Measurements from ENCODE around the gene CDK10.
"Not testable (repeated sequence)": the region's sequence is repeated elsewhere in the genome, so short reads cannot be mapped to it uniquely, and the experiment has no call there.

Gene CDK10

DNA sequence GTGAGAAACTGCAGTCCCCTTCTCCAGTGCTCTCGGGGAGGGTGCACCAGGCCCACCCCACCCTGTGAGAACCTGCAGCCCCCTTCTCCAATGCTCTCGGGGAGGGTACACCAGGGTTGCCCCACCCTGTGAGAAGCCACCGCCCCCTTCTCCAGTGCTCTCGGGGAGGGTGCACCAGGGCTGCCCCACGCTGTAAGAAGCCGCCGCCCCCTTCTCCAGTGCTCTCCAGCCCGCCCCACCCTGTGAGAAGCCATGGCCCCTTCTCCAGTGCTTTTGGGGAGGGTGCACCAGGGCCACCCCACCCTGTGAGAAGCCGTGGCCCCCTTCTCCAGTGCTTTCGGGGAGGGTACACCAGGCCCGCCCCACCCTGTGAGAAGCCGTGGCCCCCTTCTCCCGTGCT lies 16.7 kb upstream of the CDK10 start:
- no peak for DNase-seq

DNA sequence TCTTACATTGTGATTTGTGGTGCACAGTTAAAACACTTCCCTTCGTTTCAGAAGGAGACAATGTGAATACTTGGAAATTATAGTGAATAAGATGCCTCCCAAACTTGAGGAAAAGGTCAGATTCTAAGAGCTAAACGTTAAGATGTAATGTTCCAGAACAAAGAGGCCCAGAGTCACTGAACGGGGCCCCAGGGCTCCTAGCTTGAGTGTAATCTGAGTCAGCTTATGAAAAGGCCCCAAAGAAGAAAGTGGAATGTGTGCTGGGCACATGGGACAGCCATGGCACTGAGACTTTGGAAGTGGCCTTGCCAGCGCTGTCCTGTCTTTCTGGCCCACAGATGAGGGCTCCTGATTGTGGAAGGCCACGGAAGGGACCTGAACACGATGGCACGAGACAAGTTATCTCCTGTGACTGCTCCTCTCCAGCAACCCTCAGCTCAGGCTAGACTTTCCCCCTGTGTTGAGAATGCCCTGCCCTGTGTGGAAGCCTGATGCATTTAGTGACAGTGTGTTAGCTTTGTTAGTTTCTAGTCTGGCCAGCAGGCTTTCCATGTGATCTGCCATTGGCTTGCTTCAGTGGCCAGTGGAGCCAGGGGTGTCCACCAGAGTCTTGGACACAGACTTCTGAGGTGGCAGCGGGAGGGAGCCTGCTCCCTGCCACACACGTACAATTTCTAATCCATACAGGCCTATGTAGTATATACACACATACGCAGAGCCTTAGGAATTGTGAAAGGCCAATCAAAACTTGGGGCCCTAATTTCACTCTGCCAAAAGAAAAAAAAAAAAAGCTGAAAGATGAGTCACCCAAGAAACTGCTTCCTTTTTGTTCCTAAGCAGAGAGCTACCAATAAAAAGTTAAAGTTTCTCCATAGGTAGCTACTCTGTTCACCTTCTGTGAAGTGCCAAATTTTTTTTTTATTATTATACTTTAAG lies 15.7 kb upstream of the CDK10 start:
- no peak for DNase-seq

DNA sequence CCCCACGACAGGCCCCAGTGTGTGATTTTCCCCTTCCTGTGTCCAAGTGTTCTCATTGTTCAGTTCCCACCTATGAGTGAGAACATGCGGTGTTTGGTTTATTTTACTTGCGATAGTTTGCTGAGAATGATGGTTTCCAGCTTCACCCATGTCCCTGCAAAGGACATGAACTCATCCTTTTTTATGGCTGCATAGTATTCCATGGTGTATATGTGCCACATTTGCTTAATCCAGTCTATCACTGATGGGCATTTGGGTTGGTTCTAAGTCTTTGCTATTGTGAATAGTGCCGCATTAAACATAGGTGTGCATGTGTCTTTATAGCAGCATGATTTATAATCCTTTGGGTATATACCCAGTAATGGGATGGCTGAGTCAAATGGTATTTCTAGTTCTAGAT lies 14.9 kb upstream of the CDK10 start:
- not testable (repeated sequence) for DNase-seq

DNA sequence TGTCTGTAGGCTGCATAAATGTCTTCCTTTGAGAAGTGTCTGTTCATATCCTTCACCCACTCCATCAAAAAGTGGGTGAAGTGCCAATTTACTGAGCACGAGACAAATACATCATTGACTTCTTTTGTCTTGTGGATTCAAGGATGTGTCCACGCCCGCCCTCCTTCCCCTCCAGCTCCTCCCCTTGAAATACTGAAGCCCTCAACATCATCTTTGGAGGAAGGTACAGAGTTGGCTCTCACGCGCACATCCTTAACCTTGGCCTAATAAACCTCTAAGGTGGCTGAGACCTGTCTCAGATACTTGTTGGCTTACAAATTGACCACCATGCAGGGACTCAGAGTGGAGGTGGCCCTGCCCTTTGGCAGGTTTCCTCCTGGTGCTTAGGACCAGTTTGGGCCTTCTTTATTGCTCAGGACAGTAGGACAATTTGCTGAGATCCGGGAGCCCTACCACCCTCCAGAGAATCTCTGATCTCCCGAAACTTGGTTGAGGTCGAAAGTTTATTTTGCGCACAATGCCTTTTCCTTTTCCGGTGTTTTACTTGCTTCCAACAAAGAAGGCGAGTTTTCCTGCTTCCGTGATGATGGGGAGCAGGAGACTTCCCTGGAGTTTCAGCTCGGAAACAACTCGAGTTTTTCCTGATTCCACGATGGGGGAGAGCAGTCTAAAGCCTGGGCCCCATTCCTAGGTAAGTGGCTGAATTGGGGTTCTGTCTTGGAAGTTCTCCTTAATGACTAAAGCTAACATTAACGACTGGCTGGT lies 14.1 kb upstream of the CDK10 start:
- no peak for DNase-seq

DNA sequence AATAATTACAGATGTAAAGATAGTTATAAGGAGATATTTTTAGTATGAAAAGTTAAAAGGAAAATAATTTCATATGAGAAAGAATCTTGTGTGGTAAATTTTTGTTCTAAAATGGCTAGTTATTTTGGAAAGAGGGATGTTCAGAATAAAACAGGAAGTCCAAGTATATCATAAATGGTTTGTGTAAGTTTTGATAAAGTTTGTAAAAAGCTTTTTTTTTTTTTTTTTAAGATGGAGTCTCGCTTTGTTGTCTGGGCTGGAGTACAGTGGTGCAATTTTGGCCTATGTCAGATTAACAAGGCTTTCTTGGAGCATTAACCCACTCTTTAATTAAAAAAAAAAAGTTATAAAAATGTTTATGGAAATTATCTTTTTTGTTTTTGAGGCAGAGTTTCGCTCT lies 8.2 kb upstream of the CDK10 start:
- no peak for DNase-seq

DNA sequence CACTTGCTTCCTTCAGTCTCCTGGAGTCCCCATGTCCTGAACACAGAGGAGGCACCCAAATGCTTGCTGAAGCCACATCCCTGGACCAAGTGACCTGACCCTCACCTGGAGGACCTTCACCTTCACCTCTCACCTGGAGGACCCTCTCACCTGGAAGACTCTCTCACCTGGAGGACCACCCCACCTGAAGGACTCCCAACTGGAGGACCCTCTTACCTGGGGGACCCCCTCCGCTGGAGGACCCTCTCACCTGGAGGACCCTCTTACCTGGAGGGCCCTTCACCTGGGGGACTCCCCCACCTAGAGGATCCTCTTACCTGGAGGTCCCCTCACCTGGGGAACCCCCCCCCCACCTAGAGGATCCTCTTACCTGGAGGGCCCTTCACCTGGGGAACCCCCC lies 573 bp upstream of the CDK10 start:
- DNase-seq = no peak

DNA sequence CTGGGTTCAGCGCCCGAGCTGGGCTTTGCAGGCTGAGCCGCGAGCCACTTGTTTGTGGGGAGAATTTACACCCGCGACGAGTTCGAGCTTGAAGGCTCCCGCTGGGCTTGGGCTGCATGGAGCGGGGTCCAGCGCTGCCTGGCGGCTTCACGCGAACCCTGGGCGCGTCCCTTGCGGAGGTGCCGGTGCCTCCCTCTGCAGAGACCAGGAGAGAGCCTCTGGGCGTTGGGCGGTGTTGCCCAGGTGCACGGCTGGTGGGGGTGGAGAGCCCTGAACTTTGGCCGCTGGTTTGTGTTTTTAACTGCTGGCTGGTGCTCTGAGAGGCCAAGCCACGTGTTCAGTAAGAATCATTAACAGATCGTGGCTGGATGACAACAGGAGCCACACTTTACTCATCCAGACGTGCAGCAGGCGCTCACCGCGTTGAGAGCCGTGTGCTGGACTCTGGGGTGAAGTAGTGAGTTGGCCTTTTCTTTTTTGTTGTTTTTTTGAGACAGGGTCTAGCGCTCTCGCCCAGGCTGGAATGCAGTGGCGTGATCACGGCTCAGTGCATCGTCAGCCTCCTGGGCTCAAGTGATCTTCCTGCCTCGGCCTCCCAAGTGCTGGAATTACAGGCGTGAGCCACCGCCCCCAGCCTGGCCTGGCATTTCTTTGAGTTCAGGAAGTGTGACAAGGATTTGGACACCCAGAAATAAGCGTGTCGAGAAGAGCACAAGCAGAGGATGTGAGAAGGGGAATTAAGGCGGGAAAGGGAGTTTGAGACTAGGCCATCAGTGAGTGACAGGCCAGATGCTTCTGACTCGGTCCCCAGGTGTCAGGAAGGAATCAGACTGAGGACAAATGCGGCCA lies 827 bp downstream of the CDK10 start:
- DNase-seq = peak; percentile 27

DNA sequence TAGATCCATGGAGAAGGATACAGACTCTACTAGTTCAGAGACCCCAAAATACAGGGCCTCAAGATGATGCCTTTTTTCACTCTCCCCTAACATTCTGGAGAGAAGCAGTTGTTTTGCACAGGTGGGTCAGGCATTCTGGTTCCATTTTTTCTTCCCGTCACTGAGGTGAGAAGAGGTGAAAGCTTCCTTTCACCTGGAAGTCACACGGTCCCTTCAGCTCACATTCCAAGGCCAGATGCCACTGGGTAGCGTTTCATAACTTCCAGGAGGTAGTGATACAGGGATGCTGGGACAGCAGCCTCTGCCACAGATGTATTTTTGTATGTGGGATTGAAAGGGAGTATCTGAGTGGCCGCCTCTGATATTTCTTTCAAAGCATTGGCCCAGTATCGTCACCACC lies 1.9 kb downstream of the CDK10 start:
- DNase-seq = no peak

DNA sequence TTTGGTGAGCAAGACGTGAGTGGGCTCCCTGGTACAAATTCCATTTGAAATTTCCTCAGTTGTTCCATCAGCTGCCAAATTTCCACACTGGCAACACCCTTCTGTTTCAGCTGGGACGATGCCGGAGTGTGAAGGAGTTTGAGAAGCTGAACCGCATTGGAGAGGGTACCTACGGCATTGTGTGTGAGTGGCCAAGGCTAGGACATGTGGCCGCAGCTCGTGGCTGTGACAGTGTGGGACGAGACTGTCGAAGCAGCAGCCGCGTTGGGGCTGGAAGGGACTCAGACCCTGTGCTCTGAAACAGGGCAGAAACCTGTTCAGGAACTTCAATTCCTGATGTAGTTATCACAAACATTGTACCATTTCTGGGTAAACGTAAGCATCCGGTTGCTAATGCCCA lies 2.7 kb downstream of the CDK10 start:
- no peak for DNase-seq

DNA sequence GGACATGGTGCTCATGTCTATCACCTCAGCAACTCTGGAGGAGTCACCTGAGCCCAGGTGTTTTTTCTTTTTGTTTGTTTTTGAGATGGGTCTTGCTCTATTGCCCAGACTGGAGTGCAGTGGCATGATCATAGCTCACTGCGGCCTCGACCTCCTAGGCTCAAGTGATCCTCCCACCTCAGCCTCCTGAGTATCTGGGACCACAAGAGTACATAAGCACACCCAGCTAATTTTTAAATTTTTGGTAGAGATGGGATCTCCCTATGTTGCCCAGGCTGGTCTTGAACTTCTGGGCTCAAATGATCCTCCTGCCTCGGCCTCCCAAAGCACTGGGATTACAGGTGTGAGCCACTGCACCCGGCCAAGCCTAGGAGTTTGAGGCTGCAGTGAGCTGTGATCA lies 3.1 kb downstream of the CDK10 start:
- not testable (repeated sequence) for DNase-seq

DNA sequence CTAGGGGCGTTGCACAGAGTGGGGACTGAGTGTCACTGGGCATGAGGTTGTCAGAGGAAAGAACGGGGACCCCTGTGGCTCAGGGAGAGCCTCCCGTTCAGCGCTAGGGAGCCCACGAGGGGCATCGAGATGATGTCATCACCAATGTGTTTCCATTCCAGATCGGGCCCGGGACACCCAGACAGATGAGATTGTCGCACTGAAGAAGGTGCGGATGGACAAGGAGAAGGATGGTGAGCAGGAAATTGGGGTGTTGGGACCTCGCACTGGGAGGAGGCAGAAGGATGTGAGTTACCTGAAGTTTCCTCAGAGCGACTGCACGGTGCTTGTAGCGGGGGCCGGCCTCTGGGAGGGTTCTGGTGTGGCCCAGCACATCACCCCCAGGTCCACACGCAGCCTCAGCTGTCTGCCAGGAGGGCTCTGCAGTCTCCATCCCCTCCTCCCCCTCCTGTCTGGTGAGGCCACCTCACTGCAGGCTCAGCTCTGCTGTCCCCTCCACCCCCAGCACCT lies 4.0 kb downstream of the CDK10 start:
- DNase-seq = no peak

DNA sequence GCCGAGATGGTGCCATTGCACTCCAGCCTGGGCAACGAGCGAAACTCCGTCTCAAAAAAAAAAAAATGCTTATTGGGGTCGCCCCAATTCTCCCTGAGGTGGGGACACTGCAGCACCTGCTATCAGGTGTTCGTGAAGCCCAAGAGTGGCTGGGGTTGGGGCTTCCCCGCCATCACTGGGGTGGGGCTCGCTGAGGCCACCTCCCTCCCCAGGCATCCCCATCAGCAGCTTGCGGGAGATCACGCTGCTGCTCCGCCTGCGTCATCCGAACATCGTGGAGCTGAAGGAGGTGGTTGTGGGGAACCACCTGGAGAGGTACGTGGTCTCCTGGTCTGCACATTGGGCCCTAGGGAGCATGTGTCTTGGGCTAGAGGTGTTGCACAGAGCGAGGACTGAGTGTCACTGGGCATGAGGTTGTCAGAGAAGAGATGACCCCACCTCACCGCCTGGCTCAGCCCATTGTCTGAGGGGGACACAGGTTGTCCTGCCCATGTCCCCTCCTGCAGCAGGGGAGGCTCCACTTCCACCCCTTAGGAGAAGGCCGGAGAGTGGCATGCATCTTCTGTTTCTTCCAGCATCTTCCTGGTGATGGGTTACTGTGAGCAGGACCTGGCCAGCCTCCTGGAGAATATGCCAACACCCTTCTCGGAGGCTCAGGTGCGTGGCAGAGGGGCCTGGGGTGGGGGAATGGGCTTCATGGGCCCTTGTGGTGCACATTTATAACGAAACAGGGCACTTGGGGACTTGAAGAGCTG lies 4.9 kb downstream of the CDK10 start:
- DNase-seq = no peak

DNA sequence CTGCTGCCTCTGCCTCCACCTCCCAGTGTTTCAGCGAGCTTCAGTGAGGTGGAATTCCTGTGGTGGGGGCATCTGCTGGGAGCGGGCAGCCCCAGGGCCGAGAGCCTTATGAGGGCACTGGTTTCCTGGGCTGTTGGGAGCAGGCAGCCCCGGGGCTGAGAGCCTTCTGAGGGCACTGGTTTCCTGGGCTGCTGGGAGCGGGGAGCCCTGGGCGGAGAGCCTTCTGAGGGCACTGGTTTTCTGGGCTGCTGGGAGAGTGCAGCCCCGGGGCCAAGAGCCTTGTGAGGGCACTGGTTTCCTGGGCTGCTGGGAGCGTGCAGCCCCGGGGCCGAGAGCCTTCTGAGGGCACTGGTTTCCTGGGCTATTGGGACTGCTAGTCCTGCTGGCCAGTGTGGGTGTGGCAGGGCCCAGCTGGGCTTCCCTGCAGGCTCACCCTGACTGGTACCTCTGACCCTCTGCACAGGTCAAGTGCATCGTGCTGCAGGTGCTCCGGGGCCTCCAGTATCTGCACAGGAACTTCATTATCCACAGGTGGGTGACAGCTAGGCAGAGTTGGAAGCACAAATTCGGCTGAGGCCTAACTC lies 5.6 kb downstream of the CDK10 start:
- DNase-seq = no peak

DNA sequence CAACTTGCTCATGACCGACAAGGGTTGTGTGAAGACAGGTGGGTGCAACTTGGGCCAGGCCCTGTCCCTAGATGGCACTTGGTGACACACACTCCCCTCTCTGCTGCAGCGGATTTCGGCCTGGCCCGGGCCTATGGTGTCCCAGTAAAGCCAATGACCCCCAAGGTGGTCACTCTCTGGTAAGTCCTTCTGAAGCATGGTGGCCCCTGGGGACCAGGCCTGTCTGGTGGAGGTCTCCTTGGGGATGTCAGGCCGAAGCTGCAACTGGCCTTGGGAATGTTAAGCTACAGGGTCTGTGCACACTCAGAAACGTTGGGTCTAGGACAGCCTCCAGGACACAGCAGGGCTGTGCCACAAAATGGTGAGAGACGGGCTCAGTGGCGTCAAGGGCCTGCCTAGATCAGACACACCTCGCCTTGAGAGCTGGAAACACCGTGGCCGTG lies 6.8 kb downstream of the CDK10 start:
- DNase-seq = no peak

DNA sequence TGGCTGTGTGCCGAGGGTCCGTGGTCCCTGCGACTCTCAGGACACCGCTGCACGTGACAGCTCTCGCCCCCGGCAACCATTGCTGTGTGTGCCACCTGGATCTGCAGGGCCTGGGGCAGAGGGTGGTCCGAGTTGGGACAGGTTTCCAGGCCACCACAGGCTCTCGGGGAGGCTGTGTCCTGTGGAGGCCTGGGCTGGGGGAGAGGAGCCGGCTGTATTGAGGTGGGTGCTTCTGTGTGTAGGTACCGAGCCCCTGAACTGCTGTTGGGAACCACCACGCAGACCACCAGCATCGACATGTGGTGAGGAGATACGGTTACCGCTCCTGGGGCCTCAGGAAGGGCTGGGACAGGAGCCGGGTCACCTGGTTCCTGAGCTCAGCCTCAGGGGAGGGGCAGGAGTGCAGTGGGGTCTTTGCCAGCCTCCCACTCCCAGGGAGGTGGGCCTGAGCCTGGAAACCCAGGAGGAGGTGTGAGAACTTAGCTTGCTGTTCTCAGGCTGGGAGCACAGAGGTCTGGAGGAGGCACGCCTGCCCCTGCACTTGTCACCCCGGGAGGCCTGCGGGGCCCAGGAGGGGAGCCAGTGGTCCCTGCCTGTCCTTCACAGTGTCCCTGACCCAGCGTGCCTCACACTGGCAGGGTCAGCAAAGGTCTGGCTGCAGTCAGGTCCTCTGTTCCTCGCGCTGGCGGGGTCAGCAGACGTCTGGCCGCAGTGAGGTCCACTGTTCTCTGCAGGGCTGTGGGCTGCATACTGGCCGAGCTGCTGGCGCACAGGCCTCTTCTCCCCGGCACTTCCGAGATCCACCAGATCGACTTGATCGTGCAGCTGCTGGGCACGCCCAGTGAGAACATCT lies 7.7 kb downstream of the CDK10 start:
- no peak for DNase-seq

DNA sequence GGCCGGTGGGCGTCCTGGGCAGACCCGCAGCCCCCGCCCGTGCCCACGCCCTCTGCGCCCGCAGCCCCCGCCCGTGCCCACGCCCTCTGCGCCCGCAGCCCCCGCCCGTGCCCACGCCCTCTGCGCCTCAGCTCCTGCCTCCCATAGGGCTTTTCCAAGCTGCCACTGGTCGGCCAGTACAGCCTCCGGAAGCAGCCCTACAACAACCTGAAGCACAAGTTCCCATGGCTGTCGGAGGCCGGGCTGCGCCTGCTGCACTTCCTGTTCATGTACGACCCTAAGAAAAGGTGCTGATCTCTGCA lies 8.2 kb downstream of the CDK10 start:
- DNase-seq = not testable (repeated sequence)

DNA sequence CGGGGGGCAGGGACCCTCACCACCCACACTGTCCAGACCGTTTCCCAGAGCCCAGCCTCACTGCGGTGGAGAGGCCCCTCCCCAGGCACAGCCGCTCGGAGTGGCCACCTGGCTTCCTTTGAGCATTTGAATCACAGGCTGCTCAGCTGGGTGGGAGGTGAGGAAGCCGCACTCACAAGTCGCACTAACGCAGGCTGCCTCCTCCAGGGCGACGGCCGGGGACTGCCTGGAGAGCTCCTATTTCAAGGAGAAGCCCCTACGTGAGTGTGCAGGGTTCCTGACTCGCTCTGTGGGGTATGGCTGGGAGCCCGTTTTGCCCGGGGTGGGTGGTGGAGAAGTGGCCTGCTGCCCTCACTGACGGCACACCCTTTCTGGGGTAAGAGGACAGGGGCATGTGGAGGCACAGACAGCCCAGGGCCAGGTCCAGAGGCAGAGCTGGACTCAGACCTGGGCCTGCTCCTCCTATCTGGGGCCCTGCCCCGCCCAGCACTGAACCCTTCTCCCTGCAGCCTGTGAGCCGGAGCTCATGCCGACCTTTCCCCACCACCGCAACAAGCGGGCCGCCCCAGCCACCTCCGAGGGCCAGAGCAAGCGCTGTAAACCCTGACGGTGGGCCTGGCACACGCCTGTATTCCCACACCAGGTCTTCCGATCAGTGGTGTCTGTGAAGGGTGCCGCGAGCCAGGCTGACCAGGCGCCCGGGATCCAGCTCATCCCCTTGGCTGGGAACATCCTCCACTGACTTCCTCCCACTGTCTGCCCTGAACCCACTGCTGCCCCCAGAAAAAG lies 8.8 kb downstream of the CDK10 start:
- no peak for DNase-seq

DNA sequence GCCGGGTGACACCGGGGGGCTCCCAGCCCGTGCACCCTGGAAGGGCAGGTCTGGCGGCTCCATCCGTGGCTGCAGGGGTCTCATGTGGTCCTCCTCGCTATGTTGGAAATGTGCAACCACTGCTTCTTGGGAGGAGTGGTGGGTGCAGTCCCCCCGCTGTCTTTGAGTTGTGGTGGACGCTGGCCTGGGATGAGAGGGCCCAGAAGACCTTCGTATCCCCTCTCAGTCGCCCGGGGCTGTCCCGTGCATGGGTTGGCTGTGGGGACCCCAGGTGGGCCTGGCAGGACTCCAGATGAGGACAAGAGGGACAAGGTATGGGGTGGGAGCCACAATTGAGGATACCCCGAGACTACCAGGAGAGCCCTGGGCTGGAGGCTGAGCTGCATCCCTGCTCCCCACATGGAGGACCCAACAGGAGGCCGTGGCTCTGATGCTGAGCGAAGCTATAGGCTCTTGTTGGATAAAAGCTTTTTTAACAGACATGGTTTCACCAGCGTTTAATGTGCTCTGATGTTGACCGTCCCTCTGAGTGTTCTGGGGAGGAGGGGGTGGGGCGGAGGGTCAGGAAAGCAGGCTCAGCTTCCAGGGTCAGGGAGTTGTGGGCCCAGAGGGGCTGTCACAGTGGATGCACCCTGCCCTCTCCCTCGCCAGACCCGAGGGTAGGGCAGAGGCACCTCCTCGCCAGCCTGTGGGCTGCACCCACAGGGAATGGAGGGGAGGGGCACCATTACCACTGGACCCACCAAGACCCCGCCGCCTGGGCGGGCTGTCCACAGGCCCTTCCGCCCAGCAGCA lies 9.6 kb downstream of the CDK10 start:
- DNase-seq = no peak

DNA sequence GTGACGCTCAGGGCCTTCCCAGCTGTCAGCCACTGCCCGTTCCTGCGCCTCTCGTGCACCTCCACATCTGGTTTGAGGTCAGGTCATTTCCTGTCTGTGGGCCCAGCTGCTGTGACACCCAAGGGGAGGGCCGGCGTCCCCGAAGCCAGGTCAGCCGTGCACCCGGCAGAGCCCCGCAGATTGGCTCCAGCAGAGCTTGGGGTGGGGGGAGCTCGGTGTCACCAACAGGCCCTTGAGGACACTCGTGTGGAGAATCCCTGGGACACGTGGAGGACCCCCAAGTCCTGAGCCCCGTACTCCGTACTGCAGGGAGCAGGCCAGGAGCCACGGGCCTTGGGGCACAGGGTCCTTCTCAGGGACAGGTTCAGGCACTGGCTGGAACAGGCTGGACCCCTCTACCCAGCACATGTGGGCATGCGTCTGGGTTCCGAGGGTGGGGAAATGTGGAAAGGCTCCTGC lies 10.2 kb downstream of the CDK10 start:
- DNase-seq = no peak

All from NCI-H1105 treated with DMSO at 0.1 percent for 48 hours (cell line).